K562 (cell line): Measurements from ENCODE around the gene C1RL. TPM values are rescaled to one million over a fixed set of nuclear protein-coding genes. Genes with fewer than 3 reads are reported as not detected.
A peak's percentile ranks its signal among the peaks of the same experiment; 100 is the strongest.

ENCODE experiments used
- ARID3A ChIP-seq: IDR thresholded peaks from 2 replicates; pipeline ENCODE4 v1.6.1; 2012; ENCODE audit warnings: low read depth, low read length, improper control_type of control experiment, borderline replicate concordance
- CHD2 ChIP-seq: IDR thresholded peaks from 2 replicates; pipeline ENCODE4 v1.6.1; 2011; ENCODE audit warnings: low read depth, low read length
- FOXJ2 ChIP-seq: fragments of 200-800 bp; sonication (Bioruptor generic); IDR thresholded peaks from 2 replicates; pipeline ENCODE4 v1.6.1; 2016; ENCODE audit warnings: missing genetic modification characterization, missing compliant biosample characterization
- GTF2B ChIP-seq: IDR thresholded peaks from 2 replicates; pipeline ENCODE4 v1.6.1; 2011; ENCODE audit not compliant: insufficient read length; ENCODE audit errors: extremely low read depth
- HDAC8 ChIP-seq: fragments of 450-650 bp; IDR thresholded peaks from 2 replicates; pipeline ENCODE4 v1.6.1; 2016; ENCODE audit warnings: mild to moderate bottlenecking, missing genetic modification characterization, moderate library complexity, missing compliant biosample characterization
- HIVEP1 ChIP-seq: fragments of 250-450 bp; sonication (Bioruptor Pico); IDR thresholded peaks from 2 replicates; pipeline ENCODE4 v1.4.0; 2020; ENCODE audit warnings: mild to moderate bottlenecking
- IRF2 ChIP-seq: sonication (generic); formaldehyde crosslinking; IDR thresholded peaks from 2 replicates; pipeline ENCODE4 v1.8.1; 2022; ENCODE audit warnings: mild to moderate bottlenecking, missing genetic modification reagents
- NFXL1 ChIP-seq: fragments of 450-650 bp; formaldehyde crosslinking; IDR thresholded peaks from 2 replicates; pipeline ENCODE4 v1.4.0; 2021; ENCODE audit warnings: mild to moderate bottlenecking
- RBM25 ChIP-seq: fragments of 200-400 bp; formaldehyde crosslinking; IDR thresholded peaks from 2 replicates; pipeline ENCODE4 v1.6.1; 2018; ENCODE audit warnings: low read length, low read depth, moderate library complexity; ENCODE audit not compliant: severe bottlenecking
- RFX5 ChIP-seq: IDR thresholded peaks from 2 replicates; pipeline ENCODE4 v1.6.1; 2011; ENCODE audit warnings: low read depth, mild to moderate bottlenecking, improper control_type of control experiment, low read length
- SMAD2 ChIP-seq: fragments of 150-350 bp; IDR thresholded peaks from 2 replicates; pipeline ENCODE4 v1.6.1; 2014; ENCODE audit warnings: low read depth, mild to moderate bottlenecking, low read length
- SUPT5H ChIP-seq: fragments of 450-650 bp; IDR thresholded peaks from 2 replicates; pipeline ENCODE4 v1.6.1; 2016
- TAF1 ChIP-seq: IDR thresholded peaks from 2 replicates; pipeline ENCODE4 v1.6.1; 2011; ENCODE audit warnings: mild to moderate bottlenecking, low read length, moderate library complexity; ENCODE audit not compliant: insufficient read depth, control insufficient read depth, severe bottlenecking; ENCODE audit errors: extremely low read depth
- ZBTB33 ChIP-seq: sonication (generic); formaldehyde crosslinking; IDR thresholded peaks from 2 replicates; pipeline ENCODE4 v1.8.1; 2023; ENCODE audit warnings: mild to moderate bottlenecking, missing genetic modification reagents
- ZFP30 ChIP-seq: fragments of 250-450 bp; sonication (Bioruptor Pico); IDR thresholded peaks from 2 replicates; pipeline ENCODE4 v1.8.0; 2022; ENCODE audit warnings: moderate library complexity, mild to moderate bottlenecking, inconsistent platforms, borderline replicate concordance
- ZFX ChIP-seq: sonication (generic); formaldehyde crosslinking; IDR thresholded peaks from 2 replicates; pipeline ENCODE4 v1.8.0; 2022; ENCODE audit warnings: mild to moderate bottlenecking, missing genetic modification reagents, moderate library complexity
- ZNF184 ChIP-seq: sonication (generic); formaldehyde crosslinking; IDR thresholded peaks from 2 replicates; pipeline ENCODE4 v1.5.0; 2020; ENCODE audit warnings: missing genetic modification reagents
- ZNF398 ChIP-seq: fragments of 250-450 bp; sonication (Bioruptor Pico); IDR thresholded peaks from 2 replicates; pipeline ENCODE4 v1.8.0; 2021; ENCODE audit warnings: moderate library complexity, mild to moderate bottlenecking, inconsistent platforms
- ZNF586 ChIP-seq: fragments of 450-650 bp; formaldehyde crosslinking; conservative IDR thresholded peaks from 2 replicates; pipeline ENCODE4 v1.4.0; 2020; ENCODE audit warnings: mild to moderate bottlenecking, moderate library complexity
- ZNF655 ChIP-seq: fragments of 250-450 bp; sonication (Bioruptor Pico); IDR thresholded peaks from 2 replicates; pipeline ENCODE4 v1.5.0; 2021
- ZNF79 ChIP-seq: fragments of 250-450 bp; sonication (Bioruptor Pico); IDR thresholded peaks from 2 replicates; pipeline ENCODE4 v1.4.0; 2020; ENCODE audit warnings: low read depth, mild to moderate bottlenecking, moderate library complexity
- polyA plus RNA-seq, 8 experiments: library from polyadenylated mRNA; depleted of rRNA in 4 of 8; stranded (reverse) in 5 of 8; unstranded in 3 of 8; fragments of >200 nt; fragmentation: Nextera tagmentation in 2 of 8; fragmentation: Illumina TruSeq in 1 of 8; extraction: Ambion mirVana in 2 of 8; extraction: Trizol in 1 of 8; gene quantifications; 2 replicates each; pipeline versions ENCODE4 v1.2.1 to v1.2.3, GENCODE V29; 2011 to 2014; ENCODE audit warnings: inconsistent platforms in 1 of 8, missing spikeins in 1 of 8
- total RNA-seq, 7 experiments: library from RNA; depleted of rRNA in 6 of 7; stranded (reverse); fragments of >200 nt in 6 of 7; fragmentation: Illumina TruSeq in 2 of 7; extraction: Trizol in 2 of 7; gene quantifications; 2 replicates each; pipeline versions ENCODE4 v1.2.1 to v1.2.3, GENCODE V29; 2011 to 2021; ENCODE audit warnings: low replicate concordance in 1 of 7

Gene C1RL
- total and polyA plus RNA-seq, 9 of the 15 experiments (the other 6 are each of a cell fraction or from before 2014, with no cell fraction given): 1.4 to 10.7 (median 8.0) TPM

GRCh38 chr12:7058163-7058845 is 50.7 kb downstream of the C1RL start (continued):
- no peak for TF ChIP-seq ZNF184
- no peak for TF ChIP-seq ZBTB33
- no peak for TF ChIP-seq RFX5
- no peak for TF ChIP-seq ZNF655 (CRISPR knock-in tag)
- no peak for TF ChIP-seq ZFP30 (CRISPR knock-in tag)
- no peak for TF ChIP-seq ZNF398 (CRISPR knock-in tag)
- TF ChIP-seq ZNF79 (CRISPR knock-in tag): peak; percentile 85
- peak; percentile 75; the same call in 1 of the 2 replicates for TF ChIP-seq HIVEP1 (CRISPR knock-in tag)
- no peak for TF ChIP-seq TAF1
- no peak for TF ChIP-seq SMAD2
- no peak for TF ChIP-seq ZFX
- TF ChIP-seq IRF2 (CRISPR knock-in tag): no peak
- TF ChIP-seq ARID3A: no peak
- TF ChIP-seq NFXL1 (CRISPR knock-in tag): no peak
- TF ChIP-seq FOXJ2: no peak
- no peak for TF ChIP-seq CHD2
- TF ChIP-seq RBM25: no peak
- peak; percentile 84; the same call in 1 of the 2 replicates for TF ChIP-seq HDAC8 (tag)
- no peak for TF ChIP-seq ZNF586 (CRISPR knock-in tag)
- TF ChIP-seq GTF2B: no peak
- no peak for TF ChIP-seq SUPT5H
